Fibroblast of skin of right quadriceps (primary cell): ENCODE data around the gene SLC25A18.
A peak's percentile ranks its signal among the peaks of the same experiment; 100 is the strongest.

Source experiments
- DNase-seq: peaks from one replicate; pipeline ENCODE4 v3.0.0-alpha.2; 2013

SLC25A18 gene

GRCh38 chr22:17570851-17571631 lies 7.7 kb downstream of the SLC25A18 start:
- DNase-seq: peak; percentile 69

DNA sequence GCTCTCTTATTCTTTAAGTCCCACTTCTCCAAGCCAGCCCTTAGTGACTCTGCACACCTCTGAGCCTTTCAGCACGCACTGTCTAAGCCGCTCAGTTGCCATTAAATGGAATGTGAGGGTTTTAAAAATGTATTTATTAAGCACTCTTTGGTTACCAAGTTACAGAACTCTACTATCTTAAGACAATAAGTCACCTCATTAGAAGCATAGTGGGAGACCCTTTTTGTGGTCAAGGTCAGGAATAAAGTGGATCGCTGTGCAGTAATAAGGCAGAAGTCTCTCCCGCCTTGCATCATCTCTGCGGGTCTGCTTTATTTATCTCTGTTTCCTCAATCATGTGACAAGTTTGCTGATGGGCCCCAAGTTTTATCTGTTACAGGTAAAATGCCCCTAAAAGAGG lies 11.9 kb downstream of the SLC25A18 start:
- no peak for DNase-seq

- DNase-seq: no peak
Observed at GRCh38 chr22:17575681-17576080, 12.4 kb downstream of the SLC25A18 start.

GRCh38 chr22:17576470-17576869 lies 13.2 kb downstream of the SLC25A18 start:
- peak; percentile 85 for DNase-seq

- peak; percentile 62 for DNase-seq
Observed at GRCh38 chr22:17578136-17578754, 14.9 kb downstream of the SLC25A18 start.

GRCh38 chr22:17579535-17579981 lies 16.3 kb downstream of the SLC25A18 start:
- DNase-seq: no peak

GRCh38 chr22:17580441-17581031 lies 17.2 kb downstream of the SLC25A18 start:
- no peak for DNase-seq

GRCh38 chr22:17581056-17581455 lies 17.8 kb downstream of the SLC25A18 start:
- no peak for DNase-seq

GRCh38 chr22:17581631-17582030 lies 18.3 kb downstream of the SLC25A18 start:
- no peak for DNase-seq

- no peak for DNase-seq
Observed at GRCh38 chr22:17583151-17583550, 19.9 kb downstream of the SLC25A18 start.

DNA sequence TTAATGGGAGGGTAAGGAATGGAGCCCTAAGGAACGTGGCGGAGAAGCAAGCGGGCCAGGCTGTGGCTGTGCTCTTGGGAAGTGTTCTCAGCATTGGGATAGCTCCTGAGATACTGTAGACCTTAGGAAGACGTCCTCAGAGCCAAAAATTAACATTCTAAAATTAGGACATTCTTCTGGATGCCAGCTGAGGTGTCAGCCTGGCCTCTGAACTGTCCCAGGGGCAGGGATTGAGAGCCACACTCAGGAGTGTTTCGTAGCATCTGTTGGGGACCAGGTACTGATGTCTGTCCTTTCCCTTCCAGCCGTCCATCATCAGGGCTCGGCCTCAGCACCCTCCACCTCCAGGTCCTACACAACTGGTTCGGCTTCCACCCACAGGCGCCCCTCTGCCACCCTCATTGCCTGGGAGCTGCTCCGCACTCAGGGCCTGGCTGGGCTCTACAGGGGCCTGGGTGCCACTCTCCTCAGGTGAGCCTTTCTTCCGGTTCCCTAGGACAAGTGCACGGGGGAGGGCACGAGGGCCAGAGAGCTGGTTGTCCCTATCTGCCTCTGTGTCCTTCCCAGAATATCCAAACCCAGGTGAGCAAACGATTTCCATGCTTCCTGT lies 23.6 kb downstream of the SLC25A18 start:
- no peak for DNase-seq

DNA sequence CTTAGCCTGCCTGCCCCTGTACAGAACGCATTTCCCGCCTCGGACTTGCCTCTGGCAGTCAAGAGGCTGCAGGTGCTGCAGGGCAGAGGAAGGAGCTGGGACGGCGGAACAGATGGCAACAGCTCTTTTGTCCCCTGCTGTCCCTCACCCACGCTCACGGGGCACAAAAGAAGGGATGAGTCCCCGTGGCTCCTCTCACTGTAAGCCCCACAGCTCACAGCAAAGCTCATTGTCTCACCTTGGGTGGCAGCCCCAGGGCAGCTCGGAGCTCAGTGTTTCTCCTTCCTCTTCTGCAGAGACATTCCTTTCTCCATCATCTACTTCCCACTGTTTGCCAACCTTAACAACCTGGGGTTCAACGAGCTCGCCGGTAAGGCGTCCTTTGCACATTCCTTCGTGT lies 24.3 kb downstream of the SLC25A18 start:
- DNase-seq: no peak

DNA sequence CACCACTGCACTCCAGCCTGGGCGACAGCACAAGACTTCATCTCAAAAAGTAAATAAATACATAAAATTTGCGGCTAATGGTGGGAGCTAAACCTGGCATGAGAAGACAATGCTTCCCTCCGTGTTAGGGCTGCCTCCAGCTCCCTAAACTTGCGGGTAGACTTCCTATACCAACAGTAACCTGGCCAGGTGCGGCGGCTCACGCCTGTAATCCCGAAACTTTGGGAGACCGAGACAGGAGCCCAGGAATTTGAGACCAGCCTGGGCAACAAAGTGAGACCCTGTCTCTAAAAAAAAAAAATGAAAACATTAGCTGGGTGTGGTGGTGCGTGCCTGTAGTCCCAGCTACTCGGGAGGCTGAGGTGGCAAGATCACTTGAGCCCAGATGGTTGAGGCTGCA lies 25.3 kb downstream of the SLC25A18 start:
- DNase-seq: no peak

DNA sequence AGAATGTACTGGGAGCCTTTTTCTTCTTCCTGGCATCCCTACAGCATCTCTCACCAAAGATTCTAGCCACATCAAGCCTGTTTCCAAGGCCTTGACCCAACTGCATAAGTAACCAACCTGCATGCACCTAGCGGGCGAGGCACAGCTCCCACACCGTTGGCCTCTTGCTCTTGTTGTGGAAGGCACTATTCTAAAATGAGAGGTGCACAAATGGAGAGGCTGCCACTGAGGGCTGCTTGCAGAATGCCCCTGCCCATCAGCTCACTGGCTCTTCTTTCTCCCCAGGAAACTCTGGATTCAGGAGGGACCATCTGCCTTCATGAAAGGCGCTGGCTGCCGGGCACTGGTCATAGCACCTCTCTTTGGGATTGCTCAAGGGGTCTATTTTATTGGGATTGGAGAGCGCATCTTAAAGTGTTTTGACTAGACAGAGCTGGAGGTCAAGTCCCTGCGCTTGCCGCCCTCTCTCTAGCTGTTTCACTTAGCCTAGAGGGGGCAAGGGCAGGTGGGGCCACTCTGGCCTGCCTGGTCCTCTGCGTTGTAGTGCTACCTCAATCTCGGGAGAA lies 26.6 kb downstream of the SLC25A18 start:
- no peak for DNase-seq

DNA sequence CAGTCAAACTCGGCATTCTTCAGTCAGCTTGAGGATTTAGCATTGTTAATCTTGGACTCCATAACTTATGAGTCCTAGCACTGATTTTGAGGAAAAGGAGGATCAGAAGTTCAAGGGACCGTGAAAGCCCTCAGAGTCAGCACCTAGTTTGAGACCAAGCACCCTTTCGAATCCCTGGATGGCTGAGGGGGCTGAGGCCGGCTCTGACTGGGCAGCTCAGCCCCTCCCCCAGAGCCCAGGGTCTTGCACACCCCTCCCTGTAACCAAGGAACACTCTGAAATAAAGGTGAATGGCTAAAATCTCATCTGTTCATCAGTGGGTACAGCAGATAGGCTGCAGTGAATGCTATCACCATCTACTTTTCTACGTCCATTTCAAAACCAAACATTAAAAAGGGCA lies 27.3 kb downstream of the SLC25A18 start:
- DNase-seq: no peak

- no peak for DNase-seq
Observed at GRCh38 chr22:17592201-17592600, 28.9 kb downstream of the SLC25A18 start.

- no peak for DNase-seq
Observed at GRCh38 chr22:17596226-17596625, 32.9 kb downstream of the SLC25A18 start.

DNA sequence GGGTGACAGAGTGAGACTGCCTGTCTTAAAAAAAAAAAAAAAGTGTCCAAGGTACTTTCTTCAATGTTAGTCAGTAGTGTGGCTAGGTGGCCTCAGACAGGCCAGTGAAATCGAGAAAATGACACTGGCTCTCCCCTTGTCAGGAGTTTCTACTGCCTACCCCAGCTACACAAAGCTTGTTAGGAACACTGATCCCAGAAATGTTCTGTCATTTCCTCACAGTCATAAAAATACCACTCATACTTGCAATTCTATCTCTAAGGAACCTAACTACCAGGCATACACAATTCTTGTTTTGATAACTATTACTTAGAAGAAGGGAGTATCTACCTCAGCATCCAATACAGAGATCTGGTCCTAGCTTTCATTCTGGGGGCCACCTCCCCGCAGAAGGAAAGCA lies 33.9 kb downstream of the SLC25A18 start:
- DNase-seq: peak; percentile 17

GRCh38 chr22:17598318-17598717 lies 35.0 kb downstream of the SLC25A18 start:
- DNase-seq: no peak

- DNase-seq: no peak
Observed at GRCh38 chr22:17601031-17601430, 37.7 kb downstream of the SLC25A18 start.

DNA sequence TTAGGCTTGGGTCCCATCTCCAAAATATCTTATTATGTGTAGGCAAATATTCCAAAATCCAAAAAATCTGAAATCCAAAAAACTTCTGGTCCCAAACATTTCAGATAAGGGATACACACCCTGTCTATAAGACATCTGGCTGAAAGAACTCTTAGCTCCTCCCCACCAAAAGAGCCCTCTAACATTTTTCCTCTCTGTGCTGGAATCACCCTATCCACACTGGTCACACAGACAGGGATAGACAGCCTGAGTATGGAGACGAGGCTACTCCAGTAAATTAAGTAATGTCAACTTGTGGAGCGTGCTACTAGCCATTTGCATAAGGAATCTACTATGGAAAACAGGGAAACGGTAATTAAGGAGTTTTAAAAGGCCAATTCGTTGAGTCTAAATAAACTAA lies 40.4 kb downstream of the SLC25A18 start:
- no peak for DNase-seq

GRCh38 chr22:17606496-17606895 lies 43.2 kb downstream of the SLC25A18 start:
- DNase-seq: peak; percentile 61

GRCh38 chr22:17607891-17608521 lies 44.7 kb downstream of the SLC25A18 start:
- no peak for DNase-seq
